HL-60 (cell line): ENCODE results near the gene RGS14.

Source experiments
- GABPA ChIP-seq: IDR thresholded peaks from 2 replicates; pipeline ENCODE4 v1.6.1; 2012; ENCODE audit warnings: low read depth
- POLR2AphosphoS5 ChIP-seq: IDR thresholded peaks from 2 replicates; pipeline ENCODE4 v1.6.1; 2012; ENCODE audit warnings: low read depth
- REST ChIP-seq: IDR thresholded peaks from 2 replicates; pipeline ENCODE4 v1.6.1; 2012; ENCODE audit warnings: low read depth; ENCODE audit not compliant: insufficient replicate concordance
- SPI1 ChIP-seq: IDR thresholded peaks from 2 replicates; pipeline ENCODE4 v1.6.1; 2012; ENCODE audit warnings: low read depth, mild to moderate bottlenecking, borderline replicate concordance
- TF ChIP-seq, protein P1 (sequence below): IDR thresholded peaks from one replicate; pipeline ENCODE4 v1.5.1; 2011; ENCODE audit warnings: low read length, control low read depth, inconsistent platforms; ENCODE audit not compliant: insufficient read depth

- TF ChIP-seq, protein P1, sequence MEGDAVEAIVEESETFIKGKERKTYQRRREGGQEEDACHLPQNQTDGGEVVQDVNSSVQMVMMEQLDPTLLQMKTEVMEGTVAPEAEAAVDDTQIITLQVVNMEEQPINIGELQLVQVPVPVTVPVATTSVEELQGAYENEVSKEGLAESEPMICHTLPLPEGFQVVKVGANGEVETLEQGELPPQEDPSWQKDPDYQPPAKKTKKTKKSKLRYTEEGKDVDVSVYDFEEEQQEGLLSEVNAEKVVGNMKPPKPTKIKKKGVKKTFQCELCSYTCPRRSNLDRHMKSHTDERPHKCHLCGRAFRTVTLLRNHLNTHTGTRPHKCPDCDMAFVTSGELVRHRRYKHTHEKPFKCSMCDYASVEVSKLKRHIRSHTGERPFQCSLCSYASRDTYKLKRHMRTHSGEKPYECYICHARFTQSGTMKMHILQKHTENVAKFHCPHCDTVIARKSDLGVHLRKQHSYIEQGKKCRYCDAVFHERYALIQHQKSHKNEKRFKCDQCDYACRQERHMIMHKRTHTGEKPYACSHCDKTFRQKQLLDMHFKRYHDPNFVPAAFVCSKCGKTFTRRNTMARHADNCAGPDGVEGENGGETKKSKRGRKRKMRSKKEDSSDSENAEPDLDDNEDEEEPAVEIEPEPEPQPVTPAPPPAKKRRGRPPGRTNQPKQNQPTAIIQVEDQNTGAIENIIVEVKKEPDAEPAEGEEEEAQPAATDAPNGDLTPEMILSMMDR = peak; percentile 7
- no peak for TF ChIP-seq POLR2AphosphoS5
- TF ChIP-seq REST = no peak
- TF ChIP-seq GABPA = no peak
- no peak for TF ChIP-seq SPI1
Observed at GRCh38 chr5:177402271-177403043, 44.7 kb downstream of the RGS14 start.
